ENCODE results near the gene XAB2. TPM values are rescaled to one million over a fixed set of nuclear protein-coding genes. Genes with fewer than 3 reads are reported as not detected.

Gene XAB2
- total RNA-seq, 1 experiment from 2014 or later: 84.4 TPM

DNA sequence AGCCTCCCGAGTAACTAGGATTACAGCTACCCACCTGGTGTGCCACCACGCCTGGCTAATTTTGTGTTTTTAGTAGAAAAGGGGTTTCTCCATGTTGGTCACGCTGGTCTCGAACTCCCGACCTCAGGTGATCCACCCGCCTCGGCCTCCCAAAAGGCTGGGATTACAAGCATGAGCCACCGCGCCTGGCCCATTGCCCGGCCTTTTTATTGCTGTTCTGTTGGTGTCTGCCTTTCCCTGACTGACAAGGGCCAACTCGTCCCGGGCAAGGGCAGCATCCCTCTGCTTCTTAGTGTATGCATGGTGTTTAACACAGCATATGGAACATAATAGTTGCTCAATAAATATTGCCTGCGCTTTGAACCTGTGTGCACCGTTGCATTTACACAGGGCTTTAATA, 33.3 kb upstream of the XAB2 start:
- no peak overlapping the region for H3K9ac ChIP-seq (ENCODE audit: low read length)
- H3K9me2 ChIP-seq (replicated peaks; ENCODE audit: low read length): no peaks in the 10 kb centered on the region
- ChIA-PET POLR2A (ENCODE audit: unreplicated experiment) (no interaction called here), CTCF (interaction anchor here (0.6 kb wide), 2 partner anchors 97 to 162 kb away, joined by 3 to 6 read pairs; no protein-coding TSS in a partner anchor)
- DNase-seq: peak; percentile 35
- TF ChIP-seq EZH2phosphoT487 (IDR thresholded peaks at IDR 0.05; ENCODE audit: borderline replicate concordance, low read length) (no peak), CTCF (conservative IDR thresholded peaks at IDR 0.05; ENCODE audit: low read depth, low read length) (no peak), EZH2 (IDR thresholded peaks at IDR 0.05; ENCODE audit: low read length, unreplicated experiment) (no peak)
- H3K27ac ChIP-seq (ENCODE audit: low read length): no peak overlapping the region
- BruUV-seq (replicated peaks): no TSS peak
- H3K27me3 ChIP-seq (ENCODE audit: low read length): peaks cover 17% of the 10 kb centered on the region; the same call in 1 of the 2 replicates
- no peak overlapping the region for H2AFZ ChIP-seq (ENCODE audit: low read length)
- no peaks in the 10 kb centered on the region for H3K36me3 ChIP-seq (ENCODE audit: low read depth, low read length)
- H3K4me3 ChIP-seq (ENCODE audit: low read length): no peak overlapping the region
- H3K4me1 ChIP-seq (ENCODE audit: insufficient read depth, low read length): no peaks in the 10 kb centered on the region
- no peaks in the 10 kb centered on the region for H3K9me3 ChIP-seq (ENCODE audit: low read length)
- H3F3A ChIP-seq (ENCODE audit: low read length, unreplicated experiment): no peaks in the 10 kb centered on the region
- H3K79me2 ChIP-seq (ENCODE audit: low read length): no peaks in the 10 kb centered on the region
- 0 out of 2 replicates have a peak, but pooled peaks have one; percentile 35 for ATAC-seq
- intact Hi-C loops (cut with micrococcal nuclease): no loop called here
- H3K4me2 ChIP-seq (ENCODE audit: low read length): no peak overlapping the region
- no peaks in the 10 kb centered on the region for H4K20me1 ChIP-seq (ENCODE audit: low read length)

GRCh38 chr19:7661744-7662538, 32.6 kb upstream of the XAB2 start:
- no peak overlapping the region for H3K4me2 ChIP-seq (ENCODE audit: low read length)
- POLR2A ChIA-PET (ENCODE audit: unreplicated experiment): no interaction called here
- DNase-seq (no peak), ATAC-seq (no peak)
- no peaks in the 10 kb centered on the region for H3K9me2 ChIP-seq (replicated peaks; ENCODE audit: low read length)
- H3K4me3 ChIP-seq (ENCODE audit: low read length): no peak overlapping the region
- H2AFZ ChIP-seq (ENCODE audit: low read length): no peak overlapping the region
- no peaks in the 10 kb centered on the region for H3K9me3 ChIP-seq (ENCODE audit: low read length)
- no peaks in the 10 kb centered on the region for H4K20me1 ChIP-seq (ENCODE audit: low read length)
- TF ChIP-seq EZH2phosphoT487 (IDR thresholded peaks at IDR 0.05; ENCODE audit: borderline replicate concordance, low read length) (no peak), CTCF (conservative IDR thresholded peaks at IDR 0.05; ENCODE audit: low read depth, low read length) (no peak), EZH2 (IDR thresholded peaks at IDR 0.05; ENCODE audit: low read length, unreplicated experiment) (no peak)
- H3K9ac ChIP-seq (ENCODE audit: low read length): no peak overlapping the region
- no peaks in the 10 kb centered on the region for H3K79me2 ChIP-seq (ENCODE audit: low read length)
- H3F3A ChIP-seq (ENCODE audit: low read length, unreplicated experiment): no peaks in the 10 kb centered on the region
- intact Hi-C loops (cut with micrococcal nuclease): no loop called here
- H3K27ac ChIP-seq (ENCODE audit: low read length): no peak overlapping the region
- CTCF ChIA-PET: interaction anchor here (0.6 kb wide), 1 partner anchor 163 kb away, joined by 3 read pairs; no protein-coding TSS in a partner anchor
- no TSS peak for BruUV-seq (replicated peaks)
- H3K4me1 ChIP-seq (ENCODE audit: insufficient read depth, low read length): no peaks in the 10 kb centered on the region
- H3K36me3 ChIP-seq (ENCODE audit: low read depth, low read length): no peaks in the 10 kb centered on the region
- peaks cover 17% of the 10 kb centered on the region; the same call in 1 of the 2 replicates for H3K27me3 ChIP-seq (ENCODE audit: low read length)

DNA sequence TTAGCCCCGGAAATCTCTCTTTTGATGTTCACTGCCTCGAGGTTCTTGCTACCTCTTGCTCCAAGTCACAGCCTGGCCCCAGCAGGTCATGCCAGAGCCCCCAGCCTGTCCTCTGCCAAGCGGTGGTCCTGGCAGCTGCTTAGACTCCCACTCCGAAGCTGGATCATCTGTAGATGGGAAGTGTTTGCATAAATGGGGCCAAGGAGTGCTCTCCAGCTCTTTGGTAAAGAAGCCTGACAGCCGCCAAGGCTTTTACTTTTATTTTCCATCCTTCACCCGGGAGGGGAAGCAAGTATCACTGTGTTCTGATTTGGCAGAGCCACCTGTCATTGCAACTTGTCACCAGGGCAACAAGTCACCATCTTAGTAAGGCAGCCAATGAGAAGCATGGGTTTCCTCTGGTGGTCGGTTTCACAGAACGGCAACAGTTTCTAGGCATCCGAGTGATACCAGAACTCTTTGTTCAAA, 28.9 kb upstream of the XAB2 start:
- CTCF ChIA-PET: interaction anchor here (0.5 kb wide), 1 partner anchor 90 kb away, joined by 15 read pairs; no protein-coding TSS in a partner anchor

More for the DNA sequence above, 28.9 kb upstream of the XAB2 start:
- intact Hi-C loops (cut with micrococcal nuclease): no loop called here
- H3K27ac ChIP-seq (ENCODE audit: low read length): no peak overlapping the region
- ATAC-seq (no peak), DNase-seq (no peak)
- no peaks in the 10 kb centered on the region for H3K4me1 ChIP-seq (ENCODE audit: insufficient read depth, low read length)
- H3K4me2 ChIP-seq (ENCODE audit: low read length): no peak overlapping the region
- no peak overlapping the region for H3K4me3 ChIP-seq (ENCODE audit: low read length)
- H2AFZ ChIP-seq (ENCODE audit: low read length): no peak overlapping the region
- no peaks in the 10 kb centered on the region for H4K20me1 ChIP-seq (ENCODE audit: low read length)
- no peak for TF ChIP-seq EZH2 (IDR thresholded peaks at IDR 0.05; ENCODE audit: low read length, unreplicated experiment)
- no peak for TF ChIP-seq CTCF (conservative IDR thresholded peaks at IDR 0.05; ENCODE audit: low read depth, low read length)
- no peak for TF ChIP-seq EZH2phosphoT487 (IDR thresholded peaks at IDR 0.05; ENCODE audit: borderline replicate concordance, low read length)
- POLR2A ChIA-PET (ENCODE audit: unreplicated experiment): no interaction called here
- H3K79me2 ChIP-seq (ENCODE audit: low read length): no peaks in the 10 kb centered on the region
- peaks cover 17% of the 10 kb centered on the region; the same call in 1 of the 2 replicates for H3K27me3 ChIP-seq (ENCODE audit: low read length)
- no peaks in the 10 kb centered on the region for H3K9me2 ChIP-seq (replicated peaks; ENCODE audit: low read length)
- no peak overlapping the region for H3K9ac ChIP-seq (ENCODE audit: low read length)
- H3F3A ChIP-seq (ENCODE audit: low read length, unreplicated experiment): no peaks in the 10 kb centered on the region
- H3K9me3 ChIP-seq (ENCODE audit: low read length): no peaks in the 10 kb centered on the region
- no TSS peak for BruUV-seq (replicated peaks)
- H3K36me3 ChIP-seq (ENCODE audit: low read depth, low read length): no peaks in the 10 kb centered on the region

All from PC-3 (cell line).